HEK293T (cell line): ENCODE measurements around the gene TEX26.

Experiments used
- FOXM1 ChIP-seq: fragments of 450-650 bp; IDR thresholded peaks from 2 replicates; pipeline ENCODE4 v1.6.1; 2017; ENCODE audit warnings: mild to moderate bottlenecking, borderline replicate concordance
- HDGF ChIP-seq: fragments of 450-650 bp; IDR thresholded peaks from 2 replicates; pipeline ENCODE4 v1.6.1; 2017; ENCODE audit warnings: antibody characterized with exemption, borderline replicate concordance
- L3MBTL2 ChIP-seq: fragments of 450-650 bp; conservative IDR thresholded peaks from 2 replicates; pipeline ENCODE4 v1.6.1; 2016; ENCODE audit warnings: mild to moderate bottlenecking
- SP1 ChIP-seq: fragments of 450-650 bp; IDR thresholded peaks from 2 replicates; pipeline ENCODE4 v1.6.1; 2017
- SUZ12 ChIP-seq: fragments of 450-650 bp; IDR thresholded peaks from 2 replicates; pipeline ENCODE4 v1.6.1; 2016; ENCODE audit warnings: mild to moderate bottlenecking

DNA sequence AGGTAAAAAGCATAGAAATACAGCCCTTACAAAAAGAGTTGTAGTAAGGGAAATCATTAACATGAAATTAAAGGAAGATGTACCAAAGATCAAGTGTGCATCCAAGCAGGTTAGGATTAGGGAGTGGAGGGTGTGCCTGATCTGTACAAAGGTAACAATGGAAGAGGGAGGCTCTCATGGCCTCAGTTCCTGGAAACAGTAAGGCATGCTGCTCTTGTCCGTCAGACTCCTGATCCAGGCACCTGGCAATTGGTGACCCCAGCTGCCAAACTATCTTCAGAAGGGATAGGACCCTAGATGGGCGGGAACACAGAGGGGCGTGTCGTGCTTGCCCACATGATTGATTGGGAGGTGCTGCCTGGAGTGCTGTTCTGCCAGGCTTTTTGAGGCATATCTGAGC is 4.5 kb downstream of the TEX26 start:
- TF ChIP-seq HDGF, result no peak
- TF ChIP-seq SP1, result no peak
- no peak for TF ChIP-seq L3MBTL2
- TF ChIP-seq SUZ12, result no peak
- no peak for TF ChIP-seq FOXM1
